ENCODE results near the gene FBXW11.

- TF ChIP-seq CTCF (conservative IDR thresholded peaks at IDR 0.05; ENCODE audit: low read depth, low read length) (no peak), EZH2 (IDR thresholded peaks at IDR 0.05; ENCODE audit: low read length, unreplicated experiment) (no peak), EZH2phosphoT487 (IDR thresholded peaks at IDR 0.05; ENCODE audit: borderline replicate concordance, low read length) (no peak)
These were observed 41.7 kb upstream of the FBXW11 start for GRCh38 chr5:172048170-172048422.

All from PC-3 (cell line).